Vagina (tissue), 2 donors: ENCODE data around the gene EHD3.

Source experiments
- CTCF ChIP-seq, 3 experiments: fragments of 450-650 bp in 2 of 3; fragments of 200-600 bp in 1 of 3; sonication (generic) in 1 of 3; IDR thresholded peaks; one replicate each; pipeline ENCODE4 v1.5.1; 2017 to 2019; ENCODE audit warnings: antibody characterized with exemption in 3 of 3, mild to moderate bottlenecking in 2 of 3, moderate library complexity in 2 of 3
- POLR2A ChIP-seq, 2 donors: fragments of 450-650 bp; IDR thresholded peaks; one replicate each; pipeline ENCODE4 v1.6.1; 2017; ENCODE audit warnings: antibody characterized with exemption in 2 of 2, mild to moderate bottlenecking in 2 of 2, moderate library complexity in 2 of 2
- POLR2AphosphoS5 ChIP-seq, 2 donors: sonication (generic); formaldehyde crosslinking; IDR thresholded peaks; one replicate each; pipeline ENCODE4 v1.9.0; 2017; ENCODE audit warnings: antibody characterized with exemption in 2 of 2, mild to moderate bottlenecking in 2 of 2, low read depth in 1 of 2; ENCODE audit not compliant: insufficient read depth in 1 of 2

GRCh38 chr2:31286961-31287550 is 53.1 kb downstream of the EHD3 start:
- no peak for TF ChIP-seq CTCF (IDR thresholded peaks at IDR 0.05)
- no peak for TF ChIP-seq POLR2AphosphoS5 (IDR thresholded peaks at IDR 0.05; ENCODE audit: insufficient read depth in 1 of 2, low read depth in 1 of 2)
- no peak for TF ChIP-seq POLR2A (IDR thresholded peaks at IDR 0.05)
